K562 (cell line): ENCODE results near the gene PPWD1. TPM values are rescaled to one million over a fixed set of nuclear protein-coding genes. Genes with fewer than 3 reads are reported as not detected.

ENCODE experiments used
- ATAC-seq: fragments of 200-7000 bp; cut with Tn5 transposase; 3 replicates; pipeline ENCODE4 v1.9.1; 2020; ENCODE audit warnings: moderate library complexity
- BruUV-seq: library from RNA; stranded (reverse); fragments of 400-500 nt; replicated peaks from 2 replicates; lab custom pipeline; 2021; lab: Mats Ljungman, UMichigan
- CTCF ChIA-PET: fragments of 300-600 bp; formaldehyde crosslinking; extraction: SDS; loops from one replicate; lab custom pipeline; 2021; ENCODE audit warnings: low intra/inter-chr PET ratio; lab: Yijun Ruan, JAX
- POLR2A ChIA-PET: fragments of 300-600, 350-650 bp; sonication (Branson Sonifier 250); formaldehyde crosslinking; extraction: SDS; loops from one replicate; lab custom pipeline; 2021; ENCODE audit warnings: antibody characterized with exemption, inconsistent platforms; lab: Yijun Ruan, JAX
- DNase-seq, 4 experiments: peaks; one replicate each; pipeline versions ENCODE4 v3.0.0 to v3.0.0-alpha.2; 2011 to 2018; ENCODE audit warnings: low spot score in 3 of 4, mixed read lengths in 3 of 4; ENCODE audit errors: extremely low read depth in 1 of 4
- FAIRE-seq: peaks from 2 replicates; lab custom pipeline; 2011; peaks lifted over from hg19 to GRCh38; lab: Jason Lieb, UNC
- H2AFZ ChIP-seq: 2 replicates; pipeline ENCODE4 v1.6.0; 2011; ENCODE audit warnings: low read depth, low read length, control low read depth, inconsistent platforms
- H3K27ac ChIP-seq: fragments of 200-600 bp; 3 replicates; pipeline ENCODE4 v1.8.0; 2011; ENCODE audit warnings: low read depth, mild to moderate bottlenecking, control low read depth, inconsistent platforms, low read length, moderate library complexity, mixed read lengths; ENCODE audit errors: extremely low read depth
- H3K27me3 ChIP-seq, 2 experiments: fragments of 300-600 bp in 1 of 2; 2 replicates in 1 of 2; 3 replicates in 1 of 2; pipeline versions ENCODE4 v1.6.0 to v1.8.0; 2011; ENCODE audit warnings: inconsistent platforms in 2 of 2, low read length in 2 of 2, mild to moderate bottlenecking in 1 of 2, mixed read lengths in 1 of 2, moderate library complexity in 1 of 2; ENCODE audit not compliant: control insufficient read depth in 2 of 2, insufficient read depth in 2 of 2
- H3K36me3 ChIP-seq: fragments of 300-600 bp; 3 replicates; pipeline ENCODE4 v1.8.0; 2011; ENCODE audit warnings: mild to moderate bottlenecking, low read length, inconsistent platforms; ENCODE audit not compliant: control insufficient read depth, insufficient read depth
- H3K4me1 ChIP-seq, 2 experiments: fragments of 200-600 bp in 1 of 2; replicated peaks in 1 of 2; 2 replicates in 1 of 2; 3 replicates in 1 of 2; pipeline versions ENCODE4 v1.5.1 to v1.8.0; 2011; ENCODE audit warnings: inconsistent platforms in 2 of 2, low read length in 2 of 2, mild to moderate bottlenecking in 1 of 2, mixed read lengths in 1 of 2, moderate library complexity in 1 of 2; ENCODE audit not compliant: control insufficient read depth in 2 of 2, insufficient read depth in 2 of 2
- H3K4me2 ChIP-seq: 2 replicates; pipeline ENCODE4 v1.6.1; 2011; ENCODE audit warnings: low read length, control low read depth, inconsistent platforms, mixed read lengths; ENCODE audit not compliant: insufficient read depth
- H3K4me3 ChIP-seq: fragments of 200-600 bp; sonication (generic), shearing (Covaris generic); 2 replicates; pipeline ENCODE4 v1.5.1; 2016; ENCODE audit warnings: control low read depth, inconsistent platforms
- H3K79me2 ChIP-seq: fragments of 200-600 bp; 3 replicates; pipeline ENCODE4 v1.8.0; 2011; ENCODE audit warnings: low read length, inconsistent platforms; ENCODE audit not compliant: control insufficient read depth, insufficient read depth
- H3K9ac ChIP-seq, 2 experiments: 2 replicates each; pipeline versions ENCODE4 v1.6.0 to v1.6.1; 2011; ENCODE audit warnings: low read depth in 2 of 2, low read length in 2 of 2, control low read depth in 1 of 2, inconsistent platforms in 1 of 2, mild to moderate bottlenecking in 1 of 2, mixed read lengths in 1 of 2; ENCODE audit not compliant: insufficient read depth in 1 of 2
- H3K9me1 ChIP-seq: one replicate; pipeline ENCODE4 v1.6.0; 2011; ENCODE audit warnings: inconsistent platforms, mild to moderate bottlenecking, low read length, moderate library complexity; ENCODE audit not compliant: control insufficient read depth, insufficient read depth
- H3K9me3 ChIP-seq: replicated peaks from 2 replicates; pipeline ENCODE4 v1.5.1; 2011; ENCODE audit warnings: low read depth, low read length, inconsistent platforms; ENCODE audit not compliant: control insufficient read depth, insufficient read depth
- H4K20me1 ChIP-seq: replicated peaks from 2 replicates; pipeline ENCODE4 v1.6.1; 2011; ENCODE audit warnings: low read length, inconsistent platforms, mixed read lengths; ENCODE audit not compliant: control insufficient read depth, insufficient read depth
- ATF3 ChIP-seq, 2 experiments: fragments of 450-650 bp in 1 of 2; sonication (generic) in 1 of 2; formaldehyde crosslinking in 1 of 2; IDR thresholded peaks in 1 of 2; conservative IDR thresholded peaks in 1 of 2; 2 replicates each; pipeline versions ENCODE4 v1.6.1 to v1.8.1; 2016 to 2023; ENCODE audit warnings: mild to moderate bottlenecking in 2 of 2, moderate library complexity in 2 of 2, inconsistent platforms in 1 of 2, missing genetic modification reagents in 1 of 2
- ESRRB ChIP-seq: fragments of 250-450 bp; sonication (Bioruptor Pico); IDR thresholded peaks from 2 replicates; pipeline ENCODE4 v1.5.0; 2020; ENCODE audit warnings: mild to moderate bottlenecking, moderate library complexity, borderline replicate concordance
- MEF2D ChIP-seq: conservative IDR thresholded peaks from 2 replicates; pipeline ENCODE4 v1.6.1; 2016; ENCODE audit warnings: low read depth, missing genetic modification characterization, missing compliant biosample characterization
- ZBTB5 ChIP-seq: fragments of 450-650 bp; IDR thresholded peaks from 2 replicates; pipeline ENCODE4 v1.6.1; 2017; ENCODE audit warnings: antibody characterized with exemption
- ZNF121 ChIP-seq: sonication (generic); formaldehyde crosslinking; conservative IDR thresholded peaks from 2 replicates; pipeline ENCODE4 v1.8.0; 2022; ENCODE audit warnings: missing genetic modification reagents
- ZNF830 ChIP-seq: fragments of 250-450 bp; sonication (Bioruptor Pico); IDR thresholded peaks from 2 replicates; pipeline ENCODE4 v1.5.0; 2021; ENCODE audit warnings: mild to moderate bottlenecking
- WGBS: fragments of 100-300 bp; shearing (Covaris generic); methylation state at CpG from one replicate; pipeline ENCODE4 v1.1.6; 2016; ENCODE audit warnings: low coverage, mixed read lengths; ENCODE audit not compliant: insufficient coverage; ENCODE audit errors: missing lambda C conversion rate; 5-methylcytosine and 5-hydroxymethylcytosine counted together
- in situ Hi-C: fragments of 300-500 bp; cut with MboI; formaldehyde crosslinking; loops from 4 replicates; pipeline ENCODE4 v1.15.0; 2018; ENCODE audit warnings: inconsistent platforms, mixed read lengths
- intact Hi-C: fragments of 100-400 bp; cut with micrococcal nuclease; formaldehyde crosslinking; loops from 2 replicates; pipeline ENCODE4 v1.14.2; 2022
- polyA plus RNA-seq, 8 experiments: library from polyadenylated mRNA; depleted of rRNA in 4 of 8; stranded (reverse) in 5 of 8; unstranded in 3 of 8; fragments of >200 nt; fragmentation: Nextera tagmentation in 2 of 8; fragmentation: Illumina TruSeq in 1 of 8; extraction: Ambion mirVana in 2 of 8; extraction: Trizol in 1 of 8; gene quantifications; 2 replicates each; pipeline versions ENCODE4 v1.2.1 to v1.2.3, GENCODE V29; 2011 to 2014; ENCODE audit warnings: inconsistent platforms in 1 of 8, missing spikeins in 1 of 8
- total RNA-seq, 7 experiments: library from RNA; depleted of rRNA in 6 of 7; stranded (reverse); fragments of >200 nt in 6 of 7; fragmentation: Illumina TruSeq in 2 of 7; extraction: Trizol in 2 of 7; gene quantifications; 2 replicates each; pipeline versions ENCODE4 v1.2.1 to v1.2.3, GENCODE V29; 2011 to 2021; ENCODE audit warnings: low replicate concordance in 1 of 7

Gene PPWD1
- total and polyA plus RNA-seq, 9 of the 15 experiments (the other 6 are each of a cell fraction or from before 2014, with no cell fraction given) = 24.1 to 89.2 (median 51.4) TPM

- CTCF ChIA-PET = no interaction called here
- Histone ChIP-seq H3K4me1 (no peaks in the 10 kb centered on the region), H3K79me2 (no peaks in the 10 kb centered on the region), H3K9me1 (no peaks in the 10 kb centered on the region), H3K4me2 (no peak overlapping the region), H3K9me3 (no peaks in the 10 kb centered on the region), H3K36me3 (peaks cover 24% of the 10 kb centered on the region), H3K4me3 (no peak overlapping the region), H3K27ac (no peak overlapping the region), H4K20me1 (no peaks in the 10 kb centered on the region), H3K27me3 (no peaks in the 10 kb centered on the region), H2AFZ (no peak overlapping the region), H3K9ac (no peak overlapping the region)
- BruUV-seq = no TSS peak
- intact Hi-C loops = no loop called here
- DNase-seq = no peak
- WGBS = 85% methylated on average over 1 of the region's 1 CpG
- no peak for ATAC-seq
- POLR2A ChIA-PET = interaction anchor here (1.6 kb wide), 1 partner anchor 32 kb away, joined by 3 read pairs; the partner anchor contains the start of genes CENPK and PPWD1
- in situ Hi-C loops = no loop called here
- peak; percentile 52 for FAIRE-seq
- TF ChIP-seq MEF2D (no peak), ZNF121 (peak; percentile 42; the same call in 1 of the 2 replicates), ATF3 (IDR thresholded peaks at IDR 0.05) (0 out of 2 replicates have a peak, but pooled peaks have one; percentile 10), ATF3 (CRISPR knock-in tag; conservative IDR thresholded peaks at IDR 0.05) (no peak)
Measured at GRCh38 chr5:65530904-65531303, 32.2 kb upstream of the PPWD1 start.

- H3K9me1 ChIP-seq = no peaks in the 10 kb centered on the region
- POLR2A ChIA-PET = interaction anchor here (1.1 to 1.7 kb wide), 3 partner anchors 10 to 28 kb away, joined by 4 to 6 read pairs (median 4); partner anchors contain the start of genes CENPK and PPWD1
Measured at GRCh38 chr5:65535529-65535987, 27.5 kb upstream of the PPWD1 start.

More at GRCh38 chr5:65535529-65535987, 27.5 kb upstream of the PPWD1 start:
- no peaks in the 10 kb centered on the region for H4K20me1 ChIP-seq
- no peak for FAIRE-seq
- peaks cover 0 to 10% of the 10 kb centered on the region in 2 experiments; a peak in 2 of 5 replicates for H3K4me1 ChIP-seq
- H3K4me2 ChIP-seq = no peak overlapping the region
- no peaks in the 10 kb centered on the region for H3K9me3 ChIP-seq
- no peak overlapping the region for H3K9ac ChIP-seq
- no peak overlapping the region for H3K4me3 ChIP-seq
- peaks cover 37% of the 10 kb centered on the region for H3K36me3 ChIP-seq
- H3K79me2 ChIP-seq = no peaks in the 10 kb centered on the region
- no peaks in the 10 kb centered on the region for H3K27me3 ChIP-seq
- CTCF ChIA-PET = no interaction called here
- TF ChIP-seq ESRRB (CRISPR knock-in tag) (no peak), ZNF830 (CRISPR knock-in tag) (no peak), ZBTB5 (no peak)
- 95% methylated on average over 6 of the region's 6 CpGs for WGBS
- intact Hi-C loops = no loop called here
- BruUV-seq = no TSS peak
- in situ Hi-C loops = no loop called here
- H2AFZ ChIP-seq = no peak overlapping the region
- no peak for ATAC-seq
- H3K27ac ChIP-seq = no peak overlapping the region
- DNase-seq = no peak
